ENCODE measurements around the gene TEX44.
"Not testable (repeated sequence)": the region's sequence is repeated elsewhere in the genome, so short reads cannot be mapped to it uniquely, and the experiment has no call there.

The TEX44 gene

DNA sequence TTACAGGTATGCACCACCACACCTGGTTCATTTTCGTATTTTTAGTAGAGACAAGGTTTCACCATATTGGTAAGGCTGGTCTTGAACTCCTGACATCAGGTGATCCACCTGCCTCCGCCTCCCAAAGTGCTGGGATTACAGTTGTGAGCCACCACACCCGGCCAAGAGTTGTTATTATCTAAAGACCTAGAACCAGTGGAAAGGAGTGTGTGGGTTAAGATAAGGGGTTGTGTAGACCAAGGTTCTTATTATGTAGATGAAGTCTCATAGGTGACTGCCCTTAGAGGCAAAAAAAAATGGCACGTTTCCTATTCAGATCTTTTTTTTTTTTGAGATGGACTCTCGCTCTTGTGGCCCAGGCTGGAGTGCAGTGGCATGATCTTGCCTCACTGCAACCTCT lies 21.7 kb upstream of the TEX44 start:
- not testable (repeated sequence) for DNase-seq (ENCODE audit: low read depth in 1 of 2, low spot score in 1 of 2)

DNA sequence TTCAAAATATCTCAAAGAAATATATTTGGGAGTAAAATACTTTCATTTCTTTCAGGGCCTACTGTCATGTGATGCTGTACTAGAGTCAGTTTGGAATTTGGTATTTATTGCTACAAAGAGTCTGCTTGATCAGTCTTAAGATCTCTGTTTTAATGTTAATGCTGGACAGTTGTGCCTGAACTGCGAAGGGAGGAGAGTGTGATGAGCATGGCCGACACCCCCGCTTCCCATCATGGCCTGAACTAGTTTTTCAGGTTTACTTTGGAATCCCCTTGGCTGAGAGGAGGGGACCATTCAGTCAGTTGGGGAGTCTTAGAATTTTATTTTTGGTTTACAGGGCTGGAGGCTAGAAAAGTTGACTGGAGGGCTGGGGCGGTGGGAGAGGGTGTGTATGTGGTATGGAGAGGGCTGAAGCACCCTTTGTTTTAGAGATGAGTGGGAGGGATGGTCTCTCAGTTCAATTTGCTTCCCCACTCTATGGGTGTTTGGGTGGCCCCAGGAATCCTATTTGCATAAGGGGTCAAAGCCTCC lies 20.9 kb upstream of the TEX44 start:
- DNase-seq (ENCODE audit: low read depth in 1 of 2, low spot score in 1 of 2) = no peak

DNA sequence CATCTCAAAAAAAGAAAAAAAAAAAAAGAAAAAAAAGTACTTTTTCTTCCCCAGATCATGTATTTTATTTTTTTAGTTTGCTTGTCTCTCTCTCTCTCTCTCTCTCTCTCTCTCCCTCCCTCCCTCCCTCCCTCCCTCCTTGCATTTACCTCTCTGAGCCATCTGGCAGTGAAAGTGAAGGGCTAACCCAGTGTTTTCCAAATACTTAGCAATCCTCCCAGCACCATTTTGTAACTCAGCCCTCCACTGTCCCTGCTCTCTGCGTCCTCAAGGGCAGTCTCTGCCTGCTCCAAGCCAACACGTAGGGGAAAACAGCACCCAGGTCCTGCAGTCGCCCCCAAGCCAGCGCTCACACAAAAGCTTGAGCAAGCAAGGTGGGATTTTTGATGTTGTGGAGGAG lies 19.6 kb upstream of the TEX44 start:
- DNase-seq (ENCODE audit: low read depth in 1 of 2, low spot score in 1 of 2) = no peak

DNA sequence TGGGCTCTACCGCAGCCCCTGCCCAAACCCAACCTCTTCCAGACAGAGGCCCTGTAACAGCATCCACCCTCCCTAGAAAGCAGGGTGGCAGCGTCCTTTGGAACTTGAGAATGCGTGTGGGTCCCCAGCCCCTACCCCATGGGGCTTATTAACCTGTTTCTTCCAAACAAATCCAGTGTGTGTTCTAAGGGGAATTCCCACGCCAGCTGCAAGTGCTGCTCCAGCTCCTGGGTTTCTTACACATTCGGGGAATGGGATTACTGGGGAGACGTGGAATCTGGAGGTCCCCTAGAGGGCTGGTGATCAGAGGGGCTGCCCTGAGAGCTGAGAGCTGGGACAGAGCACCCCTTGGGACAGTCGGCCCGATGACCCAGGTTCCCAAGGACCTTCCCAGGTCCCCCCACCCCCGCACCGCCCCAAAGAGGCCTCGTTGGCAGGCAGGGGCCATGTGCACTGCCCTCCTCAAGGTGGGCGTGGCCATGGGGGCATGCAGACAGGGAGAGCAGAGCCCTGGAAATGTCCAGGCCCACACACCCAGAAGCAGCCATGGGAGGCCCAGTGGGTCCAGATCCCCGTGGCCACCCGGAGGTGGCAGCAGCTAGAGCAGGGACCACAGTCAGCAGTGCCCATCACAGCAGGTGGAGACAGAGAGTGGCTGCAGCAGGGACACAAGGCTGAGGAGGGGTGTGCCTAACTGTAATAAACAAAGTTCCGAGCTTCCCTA lies 18.8 kb upstream of the TEX44 start:
- no peak for DNase-seq (ENCODE audit: low read depth in 1 of 2, low spot score in 1 of 2)

DNA sequence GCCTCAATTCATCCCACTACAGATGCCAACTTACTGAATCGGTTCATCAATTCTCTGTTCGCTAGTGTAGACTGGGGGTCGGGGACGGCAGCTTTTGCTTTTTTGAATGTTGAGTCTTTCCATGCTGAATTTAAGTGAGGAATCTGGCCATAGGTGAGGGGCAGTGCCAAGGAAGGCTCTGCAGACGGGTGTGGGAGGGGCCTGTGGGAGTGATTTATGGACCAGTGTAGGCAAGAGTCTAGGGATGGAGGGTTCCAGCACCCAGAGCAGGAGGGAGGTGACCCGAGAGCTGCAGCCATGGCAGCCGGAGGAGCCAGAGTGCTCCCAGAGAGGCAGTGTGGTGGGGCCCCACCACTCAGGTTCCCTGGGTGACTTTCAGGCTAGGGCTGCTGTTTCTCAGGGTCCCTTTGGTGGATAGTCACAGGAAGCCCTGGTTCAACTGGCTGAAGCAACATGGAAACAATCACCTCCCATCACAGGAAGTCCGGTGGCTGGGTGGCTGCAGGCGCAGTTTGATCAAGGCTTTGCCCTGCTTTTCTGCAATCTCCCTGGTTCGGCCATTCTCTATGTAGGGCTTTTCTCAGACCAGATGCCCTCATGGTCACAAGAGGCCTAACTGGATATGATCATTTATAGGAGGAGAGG lies 16.9 kb upstream of the TEX44 start:
- DNase-seq (ENCODE audit: low read depth in 1 of 2, low spot score in 1 of 2) = no peak

DNA sequence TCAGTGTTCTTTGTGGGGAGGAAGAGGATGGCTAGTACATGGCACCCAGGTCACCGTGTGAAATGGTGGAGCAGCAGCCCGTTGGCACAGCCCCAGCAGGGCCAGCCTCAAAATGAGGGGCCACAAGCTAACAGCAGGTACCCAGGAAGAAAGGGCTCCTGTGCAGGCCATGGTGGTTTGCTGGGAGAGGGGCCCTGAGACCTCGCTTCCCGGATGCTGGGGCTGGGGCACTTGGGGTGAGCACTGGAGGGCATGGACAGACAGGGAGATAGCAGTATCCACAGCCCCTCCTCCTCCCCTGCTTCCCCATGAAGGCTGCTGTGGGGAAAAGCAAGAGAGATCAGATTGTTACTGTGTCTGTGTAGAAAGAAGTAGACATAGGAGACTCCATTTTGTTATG lies 16.2 kb upstream of the TEX44 start:
- DNase-seq (ENCODE audit: low read depth in 1 of 2, low spot score in 1 of 2) = no peak

DNA sequence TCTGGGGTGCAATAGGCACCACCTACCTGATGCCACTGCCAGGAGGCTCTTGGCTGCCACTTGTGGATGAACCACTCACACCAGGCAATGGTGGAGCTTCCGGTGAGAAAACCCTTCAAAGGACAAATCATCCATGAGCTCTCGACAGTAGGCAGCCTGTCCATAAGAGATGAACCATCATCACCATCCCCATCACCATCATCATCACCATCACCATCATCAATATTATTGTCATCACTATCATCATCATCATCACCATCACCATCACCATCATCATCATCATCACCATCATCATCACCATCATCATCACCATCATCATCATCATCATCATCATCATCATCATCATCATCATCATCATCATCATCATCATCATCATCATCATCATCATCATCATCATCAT lies 14.0 kb upstream of the TEX44 start:
- DNase-seq (ENCODE audit: low read depth in 1 of 2, low spot score in 1 of 2) = not testable (repeated sequence)

DNA sequence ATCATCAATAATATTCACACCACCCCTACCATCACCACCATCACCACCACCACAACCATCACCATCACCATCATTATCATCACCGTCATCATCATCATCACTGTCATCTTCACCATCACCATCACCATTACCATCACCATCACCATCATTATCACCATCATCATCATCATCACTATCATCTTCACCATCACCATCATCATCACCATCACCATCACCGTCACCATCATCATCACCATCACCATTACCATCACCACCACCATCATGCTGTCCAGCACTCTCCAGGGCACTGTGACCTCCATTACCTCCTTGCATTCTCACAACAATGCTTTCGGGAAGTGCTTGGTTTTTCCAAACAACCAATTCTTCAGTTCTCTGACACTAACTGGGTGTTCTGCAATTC lies 13.1 kb upstream of the TEX44 start:
- no peak for DNase-seq (ENCODE audit: low read depth in 1 of 2, low spot score in 1 of 2)

DNA sequence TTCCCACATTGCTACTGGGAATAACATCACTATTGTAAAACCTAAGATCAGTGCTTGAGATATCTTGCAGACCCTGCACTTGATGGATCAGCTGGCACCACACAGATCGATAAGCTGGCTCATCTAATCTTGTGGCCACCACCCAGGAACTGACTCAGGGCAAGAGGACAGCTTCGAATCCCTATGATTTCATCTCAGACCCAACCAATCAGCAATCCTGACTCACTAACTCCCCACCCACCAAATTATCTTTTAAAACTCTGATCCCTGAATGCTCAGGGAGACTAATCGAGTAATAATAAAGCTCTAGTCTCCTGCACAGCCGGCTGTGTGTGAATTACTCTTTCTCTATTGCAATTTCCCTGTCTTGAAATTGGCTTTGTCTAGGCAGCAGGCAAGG lies 11.3 kb upstream of the TEX44 start:
- DNase-seq (ENCODE audit: low read depth in 1 of 2, low spot score in 1 of 2) = no peak

DNA sequence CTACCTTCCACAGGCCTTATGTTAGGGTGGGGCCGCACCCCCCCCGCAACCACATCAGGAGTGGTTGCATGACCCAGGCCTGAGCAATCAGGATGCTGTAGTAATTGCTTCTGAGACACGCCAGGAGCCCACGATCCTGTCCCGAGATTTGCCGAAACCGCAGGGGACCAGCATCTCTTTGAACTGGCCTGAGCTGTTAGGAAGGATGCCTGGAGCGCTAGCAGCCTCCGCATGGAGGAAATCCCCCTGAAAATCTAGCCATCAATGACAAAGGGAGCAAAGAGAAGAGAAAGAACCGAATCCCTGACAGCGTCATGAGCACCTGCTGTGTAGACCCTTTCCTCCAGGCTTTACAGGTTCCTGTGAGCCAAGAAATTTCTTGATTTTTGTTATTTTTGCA lies 8.7 kb upstream of the TEX44 start:
- no peak for DNase-seq (ENCODE audit: low read depth in 1 of 2, low spot score in 1 of 2)

DNA sequence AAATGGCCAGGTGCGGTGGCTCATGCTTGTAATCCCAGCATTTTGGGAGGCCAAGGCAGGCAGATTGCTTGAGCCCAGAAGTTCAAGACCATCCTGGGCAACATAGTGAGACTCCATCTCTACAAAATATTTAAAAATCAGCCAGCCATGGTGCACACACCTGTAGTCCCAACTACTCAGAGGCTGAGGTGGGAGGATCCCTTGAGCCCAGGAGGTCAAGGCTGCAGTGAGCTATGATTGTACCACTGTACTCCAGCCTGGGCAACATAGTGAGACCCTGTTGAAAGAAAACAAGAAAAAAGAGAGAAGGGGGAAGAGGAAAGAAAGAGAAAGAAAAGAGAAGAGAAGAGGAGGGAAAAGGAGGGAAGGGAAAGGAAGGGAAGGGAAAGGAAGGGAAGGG lies 4.9 kb upstream of the TEX44 start:
- DNase-seq (ENCODE audit: low read depth in 1 of 2, low spot score in 1 of 2) = not testable (repeated sequence)

DNA sequence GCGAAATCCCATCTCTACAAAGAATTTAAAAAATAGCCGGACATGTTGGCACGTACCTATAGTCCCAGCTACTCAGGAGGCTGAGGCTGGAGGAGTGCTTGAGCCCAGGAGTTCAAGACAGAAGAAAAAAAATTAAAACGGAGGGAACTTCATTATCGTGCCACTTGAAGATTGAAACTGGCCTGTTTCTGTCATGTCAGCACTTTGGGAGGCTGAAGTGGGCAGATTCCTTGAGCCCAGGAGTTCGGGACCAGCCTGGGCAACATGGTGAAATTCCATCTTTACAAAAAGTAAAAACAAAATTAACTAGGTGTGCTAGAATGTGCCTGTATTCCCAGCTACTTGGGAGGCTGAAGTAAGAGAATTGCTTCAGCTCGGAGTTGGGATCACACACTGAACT lies 3.0 kb upstream of the TEX44 start:
- no peak for DNase-seq (ENCODE audit: low read depth in 1 of 2, low spot score in 1 of 2)

DNA sequence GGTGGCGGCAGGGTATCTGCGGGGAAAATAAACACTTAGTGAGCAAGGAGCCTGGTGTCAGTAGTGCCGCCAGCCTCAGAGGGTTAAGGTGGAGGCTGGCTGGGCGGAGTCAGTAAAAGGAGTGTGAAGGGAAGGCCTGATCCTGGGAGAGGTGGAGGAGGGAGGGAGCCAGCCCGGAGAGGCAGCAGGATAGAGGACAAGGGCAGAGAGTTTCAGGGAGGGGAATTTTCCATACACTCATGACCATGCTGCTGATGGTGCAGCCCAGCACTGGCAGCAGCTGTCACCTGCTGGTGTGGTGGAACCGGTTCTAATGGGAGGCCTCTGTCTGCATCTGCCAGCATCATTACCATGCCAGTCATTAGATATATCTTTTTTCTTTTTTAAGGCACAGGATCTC lies 2.0 kb upstream of the TEX44 start:
- no peak for DNase-seq (ENCODE audit: low read depth in 1 of 2, low spot score in 1 of 2)

DNA sequence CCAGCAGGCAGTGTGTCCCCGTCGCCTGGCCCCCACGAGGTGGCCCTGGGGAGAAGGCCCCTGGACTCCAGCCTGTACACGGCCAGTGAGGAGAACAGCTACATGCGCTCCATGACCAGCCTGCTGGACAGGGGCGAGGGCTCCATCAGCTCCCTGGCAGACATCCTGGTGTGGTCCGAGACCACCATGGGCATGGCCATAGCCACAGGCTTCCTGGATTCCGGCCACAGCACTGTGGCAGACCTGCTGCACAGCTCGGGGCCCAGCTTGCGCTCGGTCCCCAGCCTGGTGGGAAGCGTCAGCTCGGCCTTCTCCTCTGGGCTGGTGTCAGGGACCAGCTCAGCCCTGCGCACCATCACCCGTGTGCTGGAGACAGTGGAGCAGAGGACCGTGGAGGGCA lies 1.0 kb downstream of the TEX44 start:
- DNase-seq (ENCODE audit: low read depth in 1 of 2, low spot score in 1 of 2) = no peak

DNA sequence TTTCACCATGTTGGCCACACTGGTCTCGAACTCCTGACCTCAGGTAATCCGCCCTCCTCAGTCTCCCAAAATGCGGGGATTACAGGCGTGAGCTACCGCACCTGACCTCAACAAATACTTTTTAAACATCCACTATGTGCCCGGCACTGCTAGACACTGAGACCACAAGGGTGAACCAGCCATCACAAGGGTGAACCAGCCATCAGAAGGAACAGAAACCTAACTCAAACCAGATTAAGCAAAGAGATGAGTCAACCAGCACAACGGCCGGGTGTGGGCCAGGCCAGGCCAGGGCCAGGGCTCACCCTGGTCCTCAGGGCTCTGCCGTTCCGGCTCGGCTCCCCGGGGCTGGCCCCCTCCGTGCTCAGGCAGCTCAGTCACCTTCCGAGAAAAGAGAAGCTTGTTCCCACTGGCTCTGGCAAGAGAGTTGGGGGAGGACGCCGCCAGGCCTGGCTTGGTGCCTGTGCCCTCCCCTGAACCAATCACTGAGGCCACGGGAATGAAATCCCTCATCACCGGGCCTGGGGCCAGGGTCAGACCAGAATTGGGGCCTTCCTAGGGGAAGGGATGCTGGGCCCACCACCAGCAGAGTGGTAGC lies 4.4 kb downstream of the TEX44 start:
- no peak for DNase-seq (ENCODE audit: low read depth in 1 of 2, low spot score in 1 of 2)

DNA sequence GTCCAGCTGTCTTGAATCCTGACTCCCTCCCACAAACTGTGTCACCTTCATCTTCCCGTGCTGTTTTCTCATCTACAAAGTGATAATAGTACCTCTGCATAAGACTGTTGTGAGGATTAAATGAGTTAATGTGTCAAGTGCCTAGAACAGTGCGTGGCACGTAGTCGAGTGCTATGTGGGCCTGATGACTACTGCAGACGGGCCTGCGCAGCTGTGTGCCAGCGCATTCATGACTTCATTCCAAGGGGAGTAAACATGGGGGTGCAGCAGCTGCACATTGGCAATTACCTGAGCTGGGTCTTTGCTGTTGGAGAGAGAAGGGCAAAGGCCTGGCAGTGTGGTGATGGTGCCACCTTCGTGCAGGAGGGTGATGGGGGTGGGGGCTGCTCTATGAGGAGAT lies 5.0 kb downstream of the TEX44 start:
- no peak for DNase-seq (ENCODE audit: low read depth in 1 of 2, low spot score in 1 of 2)

DNA sequence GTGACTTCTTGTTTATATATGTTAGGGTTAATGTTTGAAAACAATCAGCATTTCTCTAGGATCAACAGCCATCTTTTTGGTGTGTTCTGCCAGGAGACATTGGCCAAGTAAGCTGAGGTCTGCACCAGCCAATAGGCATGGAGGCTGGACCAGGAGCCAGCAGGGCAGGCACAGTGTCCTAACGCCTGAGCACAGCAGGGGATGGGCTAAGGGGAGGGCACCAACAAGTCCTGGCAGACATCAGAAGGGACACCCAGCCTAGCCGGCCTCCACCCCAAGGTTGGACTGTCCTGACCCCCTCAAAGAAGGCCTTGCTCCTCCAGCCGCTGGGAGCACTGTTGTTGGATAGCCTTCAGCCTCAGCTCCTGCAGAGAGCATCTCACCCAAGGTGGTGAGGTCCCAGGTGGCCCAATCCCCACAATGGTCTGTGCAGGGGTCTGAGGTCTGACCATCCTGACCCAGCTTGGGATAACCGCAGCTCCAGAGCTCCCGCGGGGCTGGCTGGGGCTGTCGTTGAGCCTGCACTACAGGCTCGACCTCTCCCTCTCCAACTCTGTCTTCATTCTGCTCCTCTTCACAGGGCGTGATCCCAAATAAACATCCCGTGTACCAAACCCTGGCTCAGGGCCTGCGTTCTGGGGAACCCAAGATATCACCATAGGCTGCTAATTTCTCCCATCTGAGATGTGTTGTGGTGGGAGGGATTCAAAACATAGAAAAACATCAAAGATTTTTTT lies 8.1 kb downstream of the TEX44 start:
- no peak for DNase-seq (ENCODE audit: low read depth in 1 of 2, low spot score in 1 of 2)

DNA sequence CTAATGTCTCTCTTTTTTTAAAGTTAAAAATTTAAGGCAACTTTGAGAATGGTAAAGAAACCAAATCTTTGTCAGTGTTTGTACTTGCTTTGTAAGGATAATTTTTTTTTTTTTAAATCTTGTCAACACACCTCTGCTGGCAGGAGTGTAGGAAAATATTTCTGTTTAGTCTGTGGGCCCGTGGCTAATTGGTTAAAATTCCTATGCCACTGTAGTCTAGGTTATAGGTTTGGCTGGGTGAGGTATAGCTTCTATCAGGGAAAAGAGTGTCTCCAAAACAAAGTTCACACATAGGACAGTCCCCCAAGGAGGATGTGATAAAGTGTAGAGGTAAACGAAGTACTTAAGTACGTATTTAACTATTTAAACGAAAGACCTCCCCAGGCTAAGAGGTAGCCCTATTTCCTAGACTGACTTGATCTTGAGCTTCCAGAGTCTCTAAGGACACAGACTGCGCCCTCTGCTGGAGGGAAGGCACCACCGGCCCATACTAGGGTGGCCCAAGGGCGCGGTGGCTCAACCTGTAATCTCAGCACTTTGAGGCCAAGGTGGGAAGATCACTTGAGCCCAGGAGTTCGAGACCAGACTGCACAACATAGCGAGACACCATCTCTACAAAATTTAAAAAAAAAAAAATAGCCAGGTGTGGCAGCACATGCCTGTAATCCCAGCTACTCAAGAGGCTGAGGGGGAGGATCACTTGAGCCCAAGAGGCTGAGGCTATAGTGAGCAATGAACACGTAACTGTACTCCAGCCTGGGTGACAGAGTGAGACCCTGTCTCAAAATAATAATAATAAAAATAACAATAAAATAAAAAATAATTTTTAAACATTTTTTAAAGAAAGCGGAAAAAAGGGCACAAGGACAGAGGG lies 8.9 kb downstream of the TEX44 start:
- peak; percentile 45 to 63 for DNase-seq (ENCODE audit: low read depth in 1 of 2, low spot score in 1 of 2)

DNA sequence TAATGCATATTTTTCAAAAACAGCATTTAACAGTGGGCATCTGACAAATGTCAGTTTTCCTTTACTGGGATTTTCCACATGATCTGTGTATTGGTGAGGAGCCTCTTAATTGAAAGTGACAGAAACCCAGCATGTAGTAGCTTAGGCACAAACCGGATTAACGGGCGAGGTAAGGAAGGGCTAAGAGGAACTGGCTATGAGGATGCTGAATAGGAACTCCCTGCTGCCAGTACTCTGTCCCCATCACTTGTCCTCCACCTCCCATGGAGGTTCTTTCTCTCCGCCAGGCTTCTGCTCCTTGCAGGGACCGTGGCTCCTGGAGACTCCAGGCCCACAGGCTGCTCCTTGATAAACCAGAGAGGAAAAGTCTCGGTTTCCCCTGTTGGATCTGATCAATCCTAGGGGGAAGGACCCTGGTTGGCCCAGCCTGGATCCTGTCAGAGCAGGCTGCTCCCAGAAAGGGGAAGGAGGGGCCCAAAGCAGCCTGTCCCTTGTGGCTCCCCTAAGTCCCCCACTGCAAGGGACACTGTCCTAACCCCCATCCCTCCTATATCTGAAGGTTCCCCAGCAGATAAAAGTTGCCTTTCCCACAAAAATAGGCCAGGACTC lies 10.3 kb downstream of the TEX44 start:
- no peak for DNase-seq (ENCODE audit: low read depth in 1 of 2, low spot score in 1 of 2)

DNA sequence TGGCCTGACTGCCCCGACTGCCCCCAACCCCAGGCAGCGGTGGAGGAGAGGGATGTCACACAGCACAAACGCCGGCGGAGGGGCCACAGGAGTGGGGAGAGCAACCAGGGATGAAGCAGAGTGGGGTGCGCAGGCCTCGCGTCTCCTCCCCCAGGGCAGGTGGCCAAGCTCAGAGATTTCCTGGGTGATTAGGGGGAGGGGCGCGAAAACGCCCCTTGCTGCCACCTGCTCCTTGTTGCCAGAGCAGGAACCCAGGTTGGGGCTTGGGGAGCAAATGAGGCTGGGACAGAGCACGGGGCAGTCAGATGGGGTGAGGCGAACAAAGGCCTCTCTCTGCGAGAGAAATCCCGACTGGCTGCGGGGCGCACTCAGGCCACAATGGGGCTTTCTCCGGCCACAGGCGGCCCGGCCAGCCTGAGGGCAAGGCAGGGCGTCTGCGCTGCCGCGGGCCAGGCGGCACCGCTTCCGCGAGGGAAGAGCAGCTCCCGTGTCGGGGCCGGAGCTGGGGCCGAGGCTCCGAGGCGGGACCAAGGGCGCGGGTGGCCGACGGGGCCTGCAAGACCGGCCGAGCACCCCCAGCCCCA lies 11.5 kb downstream of the TEX44 start:
- no peak for DNase-seq (ENCODE audit: low read depth in 1 of 2, low spot score in 1 of 2)

Data from stimulated activated CD4-positive, alpha-beta T cell treated with anti-CD3 and anti-CD28 coated beads, Interleukin-15, amount 100 ng/mL, for 1 hour (primary cell).